Endodermal cell (in vitro differentiated cells): ENCODE data around the gene AARS1. TPM values are rescaled to one million over a fixed set of nuclear protein-coding genes. Genes with fewer than 3 reads are reported as not detected.
"Not testable (repeated sequence)": the region's sequence is repeated elsewhere in the genome, so short reads cannot be mapped to it uniquely, and the experiment has no call there.

Experiments used
- DNase-seq: peaks from one replicate; pipeline ENCODE4 v3.0.0-alpha.2; 2017
- H3K27ac ChIP-seq: 2 replicates; pipeline ENCODE4 v1.5.1; 2013; ENCODE audit warnings: mild to moderate bottlenecking, low read depth, low read length, moderate library complexity
- H3K27me3 ChIP-seq: 2 replicates; pipeline ENCODE4 v1.6.1; 2013; ENCODE audit warnings: mild to moderate bottlenecking, low read length, moderate library complexity; ENCODE audit not compliant: insufficient read depth, control insufficient read depth, poor library complexity, severe bottlenecking
- H3K36me3 ChIP-seq: 2 replicates; pipeline ENCODE4 v1.7.0; 2013; ENCODE audit warnings: mild to moderate bottlenecking, low read length, moderate library complexity; ENCODE audit not compliant: control insufficient read depth, insufficient read depth
- H3K4me1 ChIP-seq: one replicate; pipeline ENCODE4 v1.7.0; 2013; ENCODE audit warnings: low read length; ENCODE audit not compliant: control insufficient read depth, insufficient read depth
- H3K4me3 ChIP-seq: 2 replicates; pipeline ENCODE4 v1.5.1; 2013; ENCODE audit warnings: mild to moderate bottlenecking, low read length, moderate library complexity
- H3K9ac ChIP-seq: 2 replicates; pipeline ENCODE4 v1.6.1; 2013; ENCODE audit warnings: mild to moderate bottlenecking, low read length, moderate library complexity; ENCODE audit not compliant: poor library complexity, severe bottlenecking; ENCODE audit errors: extremely low read depth
- H3K9me3 ChIP-seq: 2 replicates; pipeline ENCODE4 v1.6.1; 2013; ENCODE audit warnings: mild to moderate bottlenecking, low read length, moderate library complexity; ENCODE audit not compliant: control insufficient read depth
- H3K27ac Mint-ChIP-seq: 2 replicates; pipeline ENCODE4 v1.8.0; 2020; ENCODE audit warnings: mixed read lengths
- H3K27me3 Mint-ChIP-seq: 2 replicates; pipeline ENCODE4 v1.8.0; 2021; ENCODE audit warnings: mild to moderate bottlenecking, mixed read lengths; ENCODE audit not compliant: insufficient read depth
- H3K36me3 Mint-ChIP-seq: 2 replicates; pipeline ENCODE4 v1.8.0; 2020; ENCODE audit warnings: low read depth, mixed read lengths
- H3K4me1 Mint-ChIP-seq: 2 replicates; pipeline ENCODE4 v1.8.0; 2020; ENCODE audit warnings: mixed read lengths
- H3K4me3 Mint-ChIP-seq: 2 replicates; pipeline ENCODE4 v1.8.0; 2020; ENCODE audit warnings: mild to moderate bottlenecking, moderate library complexity, mixed read lengths
- H3K9me3 Mint-ChIP-seq: 2 replicates; pipeline ENCODE4 v1.8.0; 2020; ENCODE audit warnings: mild to moderate bottlenecking, mixed read lengths
- CTCF ChIP-seq: fragments of 200-600 bp; sonication (generic); conservative IDR thresholded peaks from 2 replicates; pipeline ENCODE4 v1.5.0; 2021; ENCODE audit warnings: antibody characterized with exemption, mild to moderate bottlenecking
- WGBS, 2 experiments: methylation state at CpG; one replicate each; pipeline versions ENCODE4 v1.1.5 to v1.1.7; 2013; ENCODE audit warnings: missing lambda C conversion rate in 2 of 2, mixed read lengths in 1 of 2; ENCODE audit not compliant: insufficient coverage in 1 of 2, insufficient read length in 1 of 2; 5-methylcytosine and 5-hydroxymethylcytosine counted together
- long read RNA-seq, 4 experiments: library from polyadenylated mRNA in 2 of 4; library from RNA in 1 of 4; library from capped mRNA in 1 of 4; stranded (forward) in 3 of 4; unstranded in 1 of 4; transcript quantifications; one replicate each; pipeline ENCODE4 v2.0.0, GENCODE V29; 2020 to 2021; ENCODE audit warnings: inconsistent platforms in 1 of 4
- polyA plus RNA-seq, 2 experiments: library from polyadenylated mRNA; stranded (reverse); fragments of 50-300 nt; gene quantifications; one replicate each; pipeline ENCODE4 v1.2.3, GENCODE V29; 2013
- total RNA-seq, 2 donors: library from RNA; stranded (reverse); fragmentation: NEBNext Ultra II Directional in 1 of 2; extraction: Animal tissue kit (Norgen Biotek cat#: 25700) in 1 of 2; gene quantifications; 2 replicates in 1 of 2; 3 replicates in 1 of 2; pipeline ENCODE4 v1.2.1, GENCODE V29; 2021

The AARS1 gene
- total RNA-seq, result 100 to 1,000 TPM; 132 to 143 TPM
- polyA plus RNA-seq (2013, experiment 1 of 2), result 105 TPM
- 82.2 TPM for polyA plus RNA-seq (2013, experiment 2 of 2)
- long read RNA-seq, experiment 1, transcript AARS-201 (21 exons, 3,477 nt), result major isoform, 7 of 36 reads
- long read RNA-seq, experiment 1, partial matches to known transcripts, result 24 of 36 reads
- long read RNA-seq, experiment 1, other reads (novel, unspliced or antisense), result 5 of 36 reads
- long read RNA-seq, experiment 2, transcript AARS-201 (21 exons, 3,477 nt), result major isoform, 170 of 230 reads
- long read RNA-seq, experiment 2, partial matches to known transcripts, result 29 of 230 reads
- long read RNA-seq, experiment 2, other reads (novel, unspliced or antisense), result 31 of 230 reads
- long read RNA-seq, experiment 3, transcript AARS-201 (21 exons, 3,477 nt), result major isoform, 833 of 994 reads
- long read RNA-seq, experiment 3, partial matches to known transcripts, result 74 of 994 reads
- long read RNA-seq, experiment 3, other reads (novel, unspliced or antisense), result 87 of 994 reads
- long read RNA-seq, experiment 4, transcript AARS-201 (21 exons, 3,477 nt), result major isoform, 11 of 110 reads
- long read RNA-seq, experiment 4, partial matches to known transcripts, result 87 of 110 reads
- long read RNA-seq, experiment 4, other reads (novel, unspliced or antisense), result 12 of 110 reads

GRCh38 chr16:70289229-70290094 is at the start of gene AARS1:
TSS of gene AARS1 (minus strand) at chr16:70289506. CDS start at chr16:70282763, 6,743 bp downstream.
- no peaks in the 10 kb centered on the region for H3K4me1 ChIP-seq
- peak; percentile 99 for DNase-seq
- Mint-ChIP-seq H3K4me3 (peak within 1 kb of the TSS; percentile 87), H3K36me3 (peaks cover 11% of the 10 kb centered on the region), H3K4me1 (no peaks in the 10 kb centered on the region), H3K27me3 (no peaks in the 10 kb centered on the region), H3K27ac (peak within 1 kb of the TSS; percentile 95), H3K9me3 (no peaks in the 10 kb centered on the region)
- H3K4me3 ChIP-seq, result peak within 1 kb of the TSS; percentile 85
- H3K9ac ChIP-seq, result peak within 1 kb of the TSS; percentile 99
- H3K27me3 ChIP-seq, result no peaks in the 10 kb centered on the region
- H3K36me3 ChIP-seq, result peaks cover 18% of the 10 kb centered on the region
- H3K9me3 ChIP-seq, result no peaks in the 10 kb centered on the region
- no peak for TF ChIP-seq CTCF
- WGBS, 2 experiments, result 1 to 4% methylated on average over 24 to 43 of the region's 53 CpGs
- H3K27ac ChIP-seq, result peak within 1 kb of the TSS; percentile 95

- no peak for TF ChIP-seq CTCF
- no peak for DNase-seq
- Mint-ChIP-seq H3K4me3 (no peak overlapping the region), H3K4me1 (peaks cover 13% of the 10 kb centered on the region), H3K9me3 (no peaks in the 10 kb centered on the region), H3K27ac (no peak overlapping the region), H3K27me3 (no peaks in the 10 kb centered on the region), H3K36me3 (peaks cover 33% of the 10 kb centered on the region)
- Histone ChIP-seq H3K4me1 (no peaks in the 10 kb centered on the region), H3K9ac (no peak overlapping the region), H3K27ac (no peak overlapping the region), H3K4me3 (no peak overlapping the region), H3K36me3 (peaks cover 24% of the 10 kb centered on the region), H3K27me3 (no peaks in the 10 kb centered on the region), H3K9me3 (no peaks in the 10 kb centered on the region)
- WGBS, 2 experiments, result 95 to 98% methylated on average over 4 to 5 of the region's 5 CpGs
Measured at GRCh38 chr16:70337814-70338213, 48.5 kb upstream of the AARS1 start.

GRCh38 chr16:70332728-70333127 is 43.4 kb upstream of the AARS1 start:
- not testable (repeated sequence) for H3K27me3 Mint-ChIP-seq, H3K4me1 Mint-ChIP-seq, DNase-seq, H3K9ac ChIP-seq, H3K27me3 ChIP-seq, H3K4me3 Mint-ChIP-seq, H3K9me3 Mint-ChIP-seq, H3K4me1 ChIP-seq, H3K27ac ChIP-seq, H3K9me3 ChIP-seq, H3K4me3 ChIP-seq
- H3K27ac Mint-ChIP-seq, result peak overlapping the region; percentile 88
- peaks cover 55% of the 10 kb centered on the region for H3K36me3 Mint-ChIP-seq
- 90 to 92% methylated on average over 4 of the region's 12 CpGs for WGBS, 2 experiments
- peaks cover 36% of the 10 kb centered on the region for H3K36me3 ChIP-seq
